ENCODE results near the gene CAB39L.

- no peak for TF ChIP-seq CTCF (IDR thresholded peaks at IDR 0.05; ENCODE audit: insufficient read depth, low read length, poor library complexity, severe bottlenecking)
- TF ChIP-seq EZH2phosphoT487 (conservative IDR thresholded peaks at IDR 0.05; ENCODE audit: low read length): no peak
These were observed 25.7 kb downstream of the CAB39L start for GRCh38 chr13:49418206-49418605.
